GM18873 (cell line): ENCODE results near the gene GRID1.

Source experiments
- ATAC-seq: cut with Tn5 transposase; IDR thresholded peaks from one replicate; pipeline ENCODE4 v1.9.1; 2021; ENCODE audit warnings: mild to moderate bottlenecking, moderate library complexity, moderate number of reproducible peaks; ENCODE audit not compliant: unreplicated experiment, low FRiP score

The GRID1 gene

GRCh38 chr10:86060386-86061277 lies 306.0 kb downstream of the GRID1 start:
- ATAC-seq = no peak

DNA sequence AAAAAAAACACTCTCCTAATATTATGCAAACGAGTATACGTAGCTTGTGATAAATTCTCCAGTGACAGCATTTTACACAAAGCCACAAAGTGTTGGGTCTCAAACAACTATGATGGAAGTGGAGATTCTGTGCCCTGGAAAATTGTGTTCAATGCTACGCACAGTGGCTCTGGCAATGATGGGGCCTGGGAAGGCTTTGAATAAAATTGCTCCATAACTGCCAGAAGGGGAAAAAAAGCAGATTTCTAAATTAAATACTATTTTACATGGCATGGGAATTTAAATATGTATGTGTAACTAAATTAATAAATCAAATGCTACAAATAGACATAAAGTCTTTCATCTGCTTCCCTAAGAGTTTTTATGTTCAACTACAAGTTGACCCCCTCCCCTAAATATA lies 306.7 kb downstream of the GRID1 start:
- no peak for ATAC-seq

DNA sequence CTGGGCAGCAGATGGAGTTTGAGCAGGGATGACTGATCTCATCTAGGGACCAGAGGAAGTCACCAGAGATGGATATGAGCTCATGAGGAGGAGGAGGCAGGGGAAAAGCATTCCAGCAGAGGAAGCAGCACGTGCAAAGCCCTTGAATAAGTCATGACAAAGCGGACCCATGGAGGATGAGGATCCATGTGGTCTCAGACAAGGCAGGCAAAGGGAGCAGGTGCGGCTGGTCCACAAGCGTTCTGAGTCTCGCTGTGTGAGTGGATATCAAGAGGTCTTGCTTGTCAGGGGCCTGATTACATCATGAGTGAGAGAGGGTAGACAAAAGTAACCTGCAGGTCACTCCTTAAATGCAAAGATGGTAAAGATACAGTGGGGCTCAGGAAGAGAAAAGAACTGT lies 307.6 kb downstream of the GRID1 start:
- no peak for ATAC-seq

DNA sequence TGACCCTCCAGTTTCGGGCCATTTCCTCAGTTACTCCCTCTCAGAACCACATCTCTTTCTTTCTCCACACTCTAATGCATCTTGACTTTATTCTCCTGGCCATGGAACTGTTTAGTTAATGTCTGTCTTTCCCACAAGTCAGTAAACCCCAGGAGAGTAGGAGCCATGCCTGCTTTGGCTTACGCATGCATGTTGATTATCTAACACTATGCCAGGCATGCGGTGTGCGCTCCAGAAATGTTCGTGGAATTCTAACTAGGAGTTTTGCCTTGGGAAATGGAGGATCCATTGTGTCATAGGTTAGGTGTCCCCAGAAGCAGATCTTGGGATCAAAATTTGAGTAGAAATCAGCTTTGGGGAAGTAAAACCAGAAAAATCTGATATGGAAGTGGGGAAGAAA lies 308.9 kb downstream of the GRID1 start:
- ATAC-seq = no peak

DNA sequence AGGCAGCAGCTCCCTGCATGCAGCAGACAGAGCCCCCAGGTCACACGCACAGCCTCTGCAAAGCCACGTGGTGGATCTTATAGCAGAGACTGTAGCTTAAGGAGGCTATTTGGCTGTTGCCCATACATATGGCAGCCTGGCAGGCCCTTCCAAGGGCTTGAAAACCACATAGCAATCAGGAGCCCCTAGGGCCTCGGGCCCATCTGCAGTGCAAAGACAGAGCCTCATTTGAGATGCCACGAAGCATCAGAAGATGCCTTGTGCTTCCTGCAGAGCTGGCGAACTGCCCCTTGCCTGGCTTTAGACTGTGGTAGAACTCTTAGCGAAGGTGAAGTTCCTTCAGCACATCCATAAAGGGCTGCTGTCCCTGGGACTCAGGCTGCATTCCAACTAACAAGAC lies 309.9 kb downstream of the GRID1 start:
- no peak for ATAC-seq

GRCh38 chr10:86055928-86056327 lies 310.7 kb downstream of the GRID1 start:
- no peak for ATAC-seq

- ATAC-seq = no peak
Measured at GRCh38 chr10:86053675-86054074, 312.9 kb downstream of the GRID1 start.

- ATAC-seq = no peak
Measured at GRCh38 chr10:86051586-86051985, 315.0 kb downstream of the GRID1 start.

- ATAC-seq = no peak
Measured at GRCh38 chr10:86049442-86049841, 317.2 kb downstream of the GRID1 start.

DNA sequence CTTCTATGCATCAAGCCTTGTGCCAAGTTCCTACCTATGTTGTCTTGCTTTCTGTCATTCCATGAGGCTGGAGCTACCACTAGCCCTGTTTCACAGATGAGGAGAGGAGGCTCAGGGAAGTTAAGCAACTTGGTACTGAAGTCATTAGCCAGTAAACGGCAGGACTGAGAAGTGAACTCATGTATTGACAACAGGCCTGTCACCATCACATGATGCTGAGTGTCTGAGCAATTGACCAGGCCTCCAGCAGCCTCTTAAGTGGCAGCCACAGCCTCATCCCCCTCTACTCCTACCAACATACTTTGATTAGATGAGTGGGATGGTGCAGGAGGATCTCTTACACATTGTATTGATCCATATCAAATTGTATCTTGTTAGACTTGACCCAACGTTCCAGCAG lies 317.6 kb downstream of the GRID1 start:
- ATAC-seq = no peak

GRCh38 chr10:86048571-86048970 lies 318.0 kb downstream of the GRID1 start:
- no peak for ATAC-seq

- ATAC-seq = no peak
Measured at GRCh38 chr10:86047588-86047987, 319.0 kb downstream of the GRID1 start.

DNA sequence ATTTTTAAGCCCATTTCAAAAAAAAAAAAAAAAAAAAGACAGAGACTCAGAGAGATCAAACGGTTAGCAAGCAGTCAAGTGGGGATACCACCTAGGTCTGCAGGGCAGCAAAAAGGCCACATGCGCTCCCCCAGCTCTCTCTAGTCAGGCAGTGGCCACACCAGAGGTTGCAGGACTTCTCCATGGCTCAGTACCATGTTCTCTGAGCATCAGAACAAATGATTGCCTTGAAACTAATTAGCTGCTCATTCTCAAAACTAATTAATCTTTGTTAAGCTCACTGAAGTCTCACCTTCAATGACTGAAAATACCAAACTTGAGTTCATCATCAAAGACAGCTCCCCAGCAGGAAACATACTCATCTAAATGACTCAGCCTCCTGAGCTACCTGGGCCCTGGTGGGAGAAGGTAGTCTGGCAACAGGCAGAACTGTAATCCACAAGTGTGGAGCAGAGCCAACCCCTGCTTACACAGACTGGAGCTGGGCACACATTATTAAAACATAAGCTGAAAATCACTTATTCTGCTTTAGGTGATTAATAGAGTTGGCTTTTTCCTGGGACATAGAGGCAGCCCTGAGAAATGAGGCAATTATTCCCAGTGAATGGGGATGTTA lies 319.6 kb downstream of the GRID1 start:
- ATAC-seq = no peak

- no peak for ATAC-seq
Measured at GRCh38 chr10:86045896-86046295, 320.7 kb downstream of the GRID1 start.

- no peak for ATAC-seq
Measured at GRCh38 chr10:86044029-86044428, 322.6 kb downstream of the GRID1 start.

GRCh38 chr10:86043236-86043635 lies 323.4 kb downstream of the GRID1 start:
- no peak for ATAC-seq

GRCh38 chr10:86042161-86042560 lies 324.4 kb downstream of the GRID1 start:
- ATAC-seq = no peak

GRCh38 chr10:86041116-86041515 lies 325.5 kb downstream of the GRID1 start:
- ATAC-seq = no peak

DNA sequence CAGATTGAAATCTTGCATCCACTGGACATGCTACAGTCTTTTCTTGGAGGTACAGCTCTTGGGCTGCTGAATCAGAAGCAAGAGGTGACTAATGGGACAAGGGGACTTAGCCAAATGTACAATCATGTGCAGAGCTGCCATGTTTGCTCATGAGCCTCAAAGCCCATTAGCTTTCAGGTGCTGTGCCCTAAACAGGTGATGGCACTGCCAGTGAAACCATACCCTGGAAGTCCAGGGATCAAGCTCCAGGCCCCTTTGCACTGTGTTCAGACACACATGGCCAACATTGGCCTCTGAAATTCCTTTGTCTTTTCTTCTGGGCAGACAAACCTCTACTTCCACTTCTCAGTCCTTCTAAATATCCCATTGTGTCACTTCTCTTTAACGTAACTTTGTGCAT lies 328.2 kb downstream of the GRID1 start:
- no peak for ATAC-seq

- no peak for ATAC-seq
Measured at GRCh38 chr10:86037096-86037495, 329.5 kb downstream of the GRID1 start.

DNA sequence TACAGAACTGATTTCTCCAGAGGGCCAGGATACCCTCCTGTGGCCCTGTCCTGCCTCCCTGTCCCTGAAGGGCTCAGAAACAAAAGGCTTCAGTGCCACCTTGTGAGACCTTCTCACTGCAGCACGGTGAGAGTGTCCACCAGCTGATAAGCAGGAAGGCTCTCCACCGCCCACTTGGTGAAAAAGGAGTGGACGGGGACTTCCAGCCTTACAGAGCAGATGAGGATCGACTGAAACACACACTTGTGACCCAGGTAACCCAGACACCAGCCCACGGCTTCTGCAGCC lies 330.1 kb downstream of the GRID1 start:
- no peak for ATAC-seq
